Lower leg skin (tissue), 3 donors: Measurements from ENCODE around the gene KCTD21.

Experiments
- CTCF ChIP-seq, 3 donors: fragments of 450-650 bp; IDR thresholded peaks; one replicate each; pipeline ENCODE4 v1.5.1; 2016; ENCODE audit warnings: antibody characterized with exemption in 3 of 3, mild to moderate bottlenecking in 3 of 3, moderate library complexity in 2 of 3
- POLR2A ChIP-seq, 2 donors: fragments of 450-650 bp; IDR thresholded peaks; one replicate each; pipeline ENCODE4 v1.6.1; 2016 to 2017; ENCODE audit warnings: antibody characterized with exemption in 2 of 2, mild to moderate bottlenecking in 1 of 2, moderate library complexity in 1 of 2

- TF ChIP-seq CTCF (IDR thresholded peaks at IDR 0.05) (no peak), POLR2A (IDR thresholded peaks at IDR 0.05) (no peak)
Observed at GRCh38 chr11:78150754-78151153, 37.7 kb downstream of the KCTD21 start.
